Stomach smooth muscle (tissue), 2 donors: ENCODE measurements around the gene TSC22D4.
A peak's percentile ranks its signal among the peaks of the same experiment; 100 is the strongest.
"Not testable (repeated sequence)": the region's sequence is repeated elsewhere in the genome, so short reads cannot be mapped to it uniquely, and the experiment has no call there.

Source experiments
- H3K27ac ChIP-seq: one replicate; pipeline ENCODE4 v1.7.0; 2013; ENCODE audit warnings: mild to moderate bottlenecking, low read length, inconsistent platforms
- H3K27me3 ChIP-seq, 2 donors: one replicate each; pipeline ENCODE4 v1.7.0; 2013; ENCODE audit warnings: low read length in 2 of 2; ENCODE audit not compliant: insufficient read depth in 2 of 2, control insufficient read depth in 1 of 2
- H3K36me3 ChIP-seq, 2 donors: one replicate each; pipeline ENCODE4 v1.7.0; 2013; ENCODE audit warnings: low read length in 2 of 2; ENCODE audit not compliant: control insufficient read depth in 2 of 2, insufficient read depth in 2 of 2
- H3K4me1 ChIP-seq: one replicate; pipeline ENCODE4 v1.7.0; 2013; ENCODE audit warnings: low read length; ENCODE audit not compliant: control insufficient read depth, insufficient read depth
- H3K4me3 ChIP-seq, 2 donors: one replicate each; pipeline ENCODE4 v1.7.0; 2013; ENCODE audit warnings: low read length in 2 of 2
- H3K9ac ChIP-seq, 2 donors: one replicate each; pipeline ENCODE4 v1.7.0; 2013; ENCODE audit warnings: low read length in 2 of 2, mild to moderate bottlenecking in 1 of 2
- H3K9me3 ChIP-seq, 2 donors: one replicate each; pipeline ENCODE4 v1.7.0; 2013; ENCODE audit warnings: low read length in 2 of 2; ENCODE audit not compliant: control insufficient read depth in 2 of 2
- donor health status: healthy.
- donor health status: Pancreatic carcinoma.

TSC22D4 gene

GRCh38 chr7:100478958-100479660 lies at the start of gene TSC22D4:
Gene TSC22D4 (minus strand): TSS chr7:100479214. CDS start chr7:100478038, 1,176 bp downstream.
- Histone ChIP-seq H3K9me3 (no peaks in the 10 kb centered on the region), H3K36me3 (peaks cover 2 to 5% of the 10 kb centered on the region in 2 donors), H3K9ac (peak within 1 kb of the TSS; percentile 92 to 93), H3K27ac (peak within 1 kb of the TSS; percentile 91), H3K4me3 (peak within 1 kb of the TSS; percentile 65 to 90), H3K4me1 (peaks cover 47% of the 10 kb centered on the region), H3K27me3 (no peaks in the 10 kb centered on the region)

- H3K9ac ChIP-seq, H3K4me3 ChIP-seq, H3K9me3 ChIP-seq, H3K27ac ChIP-seq, H3K36me3 ChIP-seq, H3K4me1 ChIP-seq, H3K27me3 ChIP-seq: not testable (repeated sequence)
Observed at GRCh38 chr7:100528108-100528866, 49.3 kb upstream of the TSC22D4 start.

- H3K4me1 ChIP-seq, H3K4me3 ChIP-seq, H3K9me3 ChIP-seq, H3K36me3 ChIP-seq, H3K27me3 ChIP-seq, H3K27ac ChIP-seq, H3K9ac ChIP-seq: not testable (repeated sequence)
Observed at GRCh38 chr7:100523192-100523591, 44.2 kb upstream of the TSC22D4 start.

- not testable (repeated sequence) for H3K27ac ChIP-seq, H3K4me1 ChIP-seq, H3K9me3 ChIP-seq, H3K4me3 ChIP-seq, H3K36me3 ChIP-seq, H3K27me3 ChIP-seq, H3K9ac ChIP-seq
Observed at GRCh38 chr7:100521909-100522593, 43.0 kb upstream of the TSC22D4 start.

- Histone ChIP-seq H3K4me1 (no peaks in the 10 kb centered on the region), H3K27ac (no peak overlapping the region), H3K4me3 (no peak overlapping the region), H3K36me3 (no peaks in the 10 kb centered on the region), H3K9me3 (no peaks in the 10 kb centered on the region), H3K27me3 (no peaks in the 10 kb centered on the region), H3K9ac (no peak overlapping the region)
Observed at GRCh38 chr7:100521076-100521475, 42.1 kb upstream of the TSC22D4 start.

GRCh38 chr7:100520138-100520537 lies 41.1 kb upstream of the TSC22D4 start:
- Histone ChIP-seq H3K9ac (no peak overlapping the region), H3K27me3 (no peaks in the 10 kb centered on the region), H3K36me3 (no peaks in the 10 kb centered on the region), H3K9me3 (no peaks in the 10 kb centered on the region), H3K27ac (no peak overlapping the region), H3K4me3 (no peak overlapping the region), H3K4me1 (no peaks in the 10 kb centered on the region)

GRCh38 chr7:100519580-100519979 lies 40.6 kb upstream of the TSC22D4 start:
- H3K27me3 ChIP-seq = no peaks in the 10 kb centered on the region
- H3K4me3 ChIP-seq = no peak overlapping the region
- H3K36me3 ChIP-seq = no peaks in the 10 kb centered on the region
- no peaks in the 10 kb centered on the region for H3K9me3 ChIP-seq
- no peaks in the 10 kb centered on the region for H3K4me1 ChIP-seq
- no peak overlapping the region for H3K27ac ChIP-seq
- no peak overlapping the region for H3K9ac ChIP-seq

- Histone ChIP-seq H3K36me3 (no peaks in the 10 kb centered on the region), H3K4me1 (no peaks in the 10 kb centered on the region), H3K9ac (no peak overlapping the region), H3K4me3 (no peak overlapping the region), H3K27me3 (no peaks in the 10 kb centered on the region), H3K27ac (no peak overlapping the region), H3K9me3 (no peaks in the 10 kb centered on the region)
Observed at GRCh38 chr7:100517305-100517704, 38.3 kb upstream of the TSC22D4 start.

GRCh38 chr7:100516135-100516812 lies 37.3 kb upstream of the TSC22D4 start:
- Histone ChIP-seq H3K4me3 (no peak overlapping the region), H3K27me3 (no peaks in the 10 kb centered on the region), H3K9ac (no peak overlapping the region), H3K36me3 (no peaks in the 10 kb centered on the region), H3K4me1 (no peaks in the 10 kb centered on the region), H3K27ac (no peak overlapping the region), H3K9me3 (no peaks in the 10 kb centered on the region)

GRCh38 chr7:100515072-100515532 lies 36.1 kb upstream of the TSC22D4 start:
- no peak overlapping the region for H3K9ac ChIP-seq

More at GRCh38 chr7:100515072-100515532, 36.1 kb upstream of the TSC22D4 start:
- Histone ChIP-seq H3K4me1 (no peaks in the 10 kb centered on the region), H3K27ac (no peak overlapping the region), H3K9me3 (no peaks in the 10 kb centered on the region), H3K4me3 (no peak overlapping the region), H3K36me3 (no peaks in the 10 kb centered on the region), H3K27me3 (no peaks in the 10 kb centered on the region)
